Stimulated activated CD8-positive, alpha-beta memory T cell treated with anti-CD3 and anti-CD28 coated beads, Interleukin-4, amount 100 ng/mL, for 24 hours (primary cell): ENCODE data around the gene ASPRV1.
"Not testable (repeated sequence)": the region's sequence is repeated elsewhere in the genome, so short reads cannot be mapped to it uniquely, and the experiment has no call there.

Source experiments
- DNase-seq: peaks from one replicate; pipeline ENCODE4 v3.0.0-alpha.2; 2020; ENCODE audit warnings: low read depth

ASPRV1 gene

DNA sequence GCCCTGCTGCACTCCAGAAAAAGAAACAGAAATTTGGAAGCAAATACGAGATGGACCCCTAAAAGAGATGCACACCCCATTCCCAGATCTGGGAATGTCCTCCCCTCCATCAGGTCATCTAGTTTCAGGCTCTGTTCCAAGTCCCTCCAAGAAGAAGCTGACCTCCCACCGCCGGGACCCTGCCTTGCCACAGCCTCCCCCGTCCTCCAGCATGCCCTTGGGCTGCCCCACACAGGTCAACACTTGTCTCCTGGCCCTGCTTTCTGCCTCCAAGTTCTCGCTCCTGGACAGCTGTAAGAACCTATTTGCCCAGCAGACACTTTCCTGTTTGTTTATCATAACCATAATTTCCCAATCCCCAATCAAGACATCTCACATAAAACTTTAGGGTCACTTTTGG lies 2.0 kb downstream of the ASPRV1 start:
- no peak for DNase-seq

DNA sequence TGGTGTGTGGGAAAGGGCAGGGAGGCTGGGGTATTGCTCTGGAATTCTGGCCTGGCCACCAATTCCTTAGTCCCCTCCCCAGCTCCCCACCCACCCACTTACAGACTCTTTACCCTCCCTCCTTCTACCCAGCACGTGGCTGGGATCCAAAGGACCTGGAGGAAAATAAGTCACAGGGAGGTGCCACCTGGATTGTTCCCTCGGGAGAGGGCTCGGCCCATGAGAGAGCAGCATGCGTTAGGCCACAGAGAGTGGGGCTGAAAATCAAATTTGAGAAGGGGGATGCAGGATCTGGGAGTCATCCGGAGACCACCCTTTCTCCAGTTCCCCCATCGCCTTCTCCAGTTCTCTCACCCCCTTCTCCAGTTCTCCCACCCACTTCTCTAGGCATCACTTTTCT lies 3.0 kb downstream of the ASPRV1 start:
- no peak for DNase-seq

DNA sequence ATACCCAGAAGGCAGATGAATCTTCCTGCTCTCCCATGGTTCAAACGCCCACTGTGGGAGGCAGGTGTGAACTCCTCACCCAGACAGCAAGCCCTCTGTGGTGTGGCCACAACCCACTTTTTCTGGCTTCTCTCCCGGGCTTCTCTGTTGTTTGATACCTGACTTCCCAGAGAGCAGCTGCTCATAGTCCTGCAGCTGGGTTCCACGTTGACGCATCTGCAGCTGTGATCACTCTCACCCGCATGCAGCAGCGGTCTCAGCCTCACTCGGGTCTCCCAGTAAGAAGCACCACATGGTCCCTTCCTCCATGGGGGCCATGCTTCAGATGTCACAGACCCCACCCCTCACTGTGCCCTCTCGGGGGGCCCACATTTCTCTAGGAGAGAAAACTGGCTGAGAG lies 3.5 kb downstream of the ASPRV1 start:
- no peak for DNase-seq

DNA sequence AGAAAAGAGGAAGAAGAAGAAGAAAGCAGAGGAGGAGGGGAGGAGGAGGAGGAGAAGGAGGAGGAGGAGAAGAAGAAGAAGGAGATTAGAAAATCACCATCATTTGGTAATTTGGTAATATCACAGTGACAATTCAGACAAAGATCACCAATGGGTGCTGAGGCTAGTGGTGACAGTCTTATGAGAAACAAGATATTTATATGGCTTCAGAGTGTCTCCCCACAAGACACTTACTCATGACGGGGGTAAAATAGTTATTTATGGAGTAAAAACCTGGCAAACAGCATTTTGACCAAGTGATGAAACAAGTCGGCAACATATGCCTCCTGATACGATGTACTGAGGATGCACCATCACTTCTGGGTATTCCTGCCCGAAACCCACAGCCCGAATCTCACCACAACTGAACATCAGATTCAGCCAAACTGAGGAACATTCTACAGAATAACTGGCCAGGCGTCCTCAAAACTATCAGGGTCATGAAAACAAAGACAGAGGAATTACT lies 4.9 kb downstream of the ASPRV1 start:
- no peak for DNase-seq

DNA sequence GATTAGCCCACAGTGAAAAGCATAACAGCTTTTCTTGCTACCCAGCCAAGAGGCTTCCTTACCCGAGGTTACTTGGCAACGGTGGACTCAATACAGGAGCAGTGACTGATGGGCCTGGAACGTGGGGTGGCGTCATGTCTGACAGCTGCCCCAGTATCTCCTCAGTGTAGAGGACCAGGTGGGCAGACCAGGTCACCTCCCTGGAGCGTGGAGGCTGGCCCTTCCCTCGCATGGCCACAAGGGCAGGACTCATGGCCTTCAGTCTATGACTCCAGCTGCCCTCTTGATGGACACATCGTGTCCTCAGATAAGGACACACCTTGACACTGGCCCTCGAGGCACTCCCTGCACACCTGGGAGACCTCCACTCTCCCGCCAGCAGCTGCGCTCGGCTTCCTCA lies 6.4 kb downstream of the ASPRV1 start:
- DNase-seq: no peak

DNA sequence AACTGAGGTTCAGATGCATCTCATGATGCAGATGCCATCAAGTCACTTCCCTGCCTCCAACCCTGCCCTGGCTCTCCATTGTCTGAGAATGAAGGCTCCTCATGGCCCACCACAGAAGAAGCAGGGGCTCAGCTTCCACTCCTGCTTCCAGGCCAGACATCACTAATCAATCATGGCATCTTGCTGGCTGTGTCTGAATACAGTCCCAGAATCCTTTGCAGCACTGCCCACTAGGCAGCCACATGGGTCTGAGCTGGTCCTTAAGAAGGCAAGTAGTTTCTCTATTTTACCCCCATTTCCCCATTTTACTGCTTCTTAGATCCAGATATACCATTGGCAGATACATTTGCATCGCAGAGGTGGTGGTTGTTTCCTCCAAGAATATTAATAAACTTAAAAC lies 7.3 kb downstream of the ASPRV1 start:
- no peak for DNase-seq

DNA sequence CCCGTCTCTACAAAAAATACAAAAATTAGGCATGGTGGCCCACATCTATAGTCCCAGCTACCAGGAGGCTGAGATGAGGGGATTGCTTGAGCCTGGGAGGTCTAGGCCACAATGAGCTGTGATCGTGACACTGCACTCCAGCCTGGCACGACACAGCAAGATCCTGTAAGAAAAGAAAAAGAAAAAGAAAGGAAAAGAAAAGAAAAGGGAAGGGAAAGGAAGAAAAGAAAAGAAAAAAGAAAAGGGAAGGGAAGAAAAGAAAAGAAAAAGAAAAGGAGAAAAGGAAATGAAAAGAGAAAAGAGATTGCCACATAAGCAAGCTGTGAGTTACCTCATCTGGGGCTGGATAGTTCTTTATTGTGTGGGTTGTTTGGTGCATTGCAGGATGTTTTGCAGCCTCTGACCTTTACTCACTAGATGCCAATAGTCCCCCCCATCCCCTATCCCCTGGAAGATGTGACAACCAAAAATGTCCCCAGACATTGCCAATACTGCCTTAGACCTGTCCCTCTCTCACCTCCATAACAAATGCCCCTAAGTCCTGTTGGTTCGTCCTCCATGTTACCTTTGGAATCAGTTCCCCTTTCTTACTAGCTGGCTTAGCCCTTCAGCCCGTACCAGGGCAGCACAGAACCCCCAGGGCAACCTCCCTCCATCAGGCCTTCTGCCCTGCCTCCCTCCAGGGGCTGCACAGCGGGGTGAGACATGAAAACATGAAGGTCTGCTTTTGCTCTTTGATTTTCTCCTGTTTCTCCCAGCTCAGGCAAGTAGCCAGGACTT lies 8.9 kb downstream of the ASPRV1 start:
- no peak for DNase-seq

DNA sequence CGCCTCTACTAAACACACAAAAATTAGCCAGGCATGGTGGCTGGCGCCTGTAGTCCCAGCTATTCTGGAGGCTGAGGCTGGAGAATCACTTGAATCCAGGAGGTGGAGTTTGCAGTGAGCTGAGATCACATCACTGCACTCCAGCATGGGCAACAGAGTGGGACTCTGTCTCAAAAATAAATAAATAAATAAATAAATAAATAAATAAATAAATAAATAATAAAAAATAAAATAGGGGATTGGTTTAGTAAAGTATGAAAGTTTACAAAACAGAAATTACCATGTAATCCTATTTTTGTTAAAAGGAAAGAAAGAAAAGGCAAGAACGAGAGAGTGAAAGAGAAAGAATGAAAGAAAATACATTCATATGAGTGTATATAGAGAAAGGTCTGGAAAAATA lies 10.8 kb downstream of the ASPRV1 start:
- DNase-seq: not testable (repeated sequence)

DNA sequence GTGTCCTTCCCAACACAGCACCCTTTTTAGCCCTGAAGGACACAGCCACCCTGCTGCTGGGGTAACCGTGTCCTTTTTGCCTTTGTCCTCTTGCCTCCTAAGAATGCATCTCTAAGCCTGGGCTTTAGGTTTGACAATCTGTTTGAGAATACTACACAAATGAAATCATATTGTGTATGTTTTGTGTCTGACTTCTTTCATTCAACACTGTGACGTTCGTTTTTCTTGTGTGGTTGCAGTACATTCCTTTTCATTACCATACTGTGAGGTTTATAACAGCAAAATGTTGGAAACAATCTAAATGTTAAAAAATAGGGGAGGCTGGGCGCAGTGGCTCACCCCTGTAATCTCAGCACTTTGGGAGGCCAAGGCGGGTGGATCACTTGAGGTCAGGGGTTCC lies 11.2 kb downstream of the ASPRV1 start:
- no peak for DNase-seq

DNA sequence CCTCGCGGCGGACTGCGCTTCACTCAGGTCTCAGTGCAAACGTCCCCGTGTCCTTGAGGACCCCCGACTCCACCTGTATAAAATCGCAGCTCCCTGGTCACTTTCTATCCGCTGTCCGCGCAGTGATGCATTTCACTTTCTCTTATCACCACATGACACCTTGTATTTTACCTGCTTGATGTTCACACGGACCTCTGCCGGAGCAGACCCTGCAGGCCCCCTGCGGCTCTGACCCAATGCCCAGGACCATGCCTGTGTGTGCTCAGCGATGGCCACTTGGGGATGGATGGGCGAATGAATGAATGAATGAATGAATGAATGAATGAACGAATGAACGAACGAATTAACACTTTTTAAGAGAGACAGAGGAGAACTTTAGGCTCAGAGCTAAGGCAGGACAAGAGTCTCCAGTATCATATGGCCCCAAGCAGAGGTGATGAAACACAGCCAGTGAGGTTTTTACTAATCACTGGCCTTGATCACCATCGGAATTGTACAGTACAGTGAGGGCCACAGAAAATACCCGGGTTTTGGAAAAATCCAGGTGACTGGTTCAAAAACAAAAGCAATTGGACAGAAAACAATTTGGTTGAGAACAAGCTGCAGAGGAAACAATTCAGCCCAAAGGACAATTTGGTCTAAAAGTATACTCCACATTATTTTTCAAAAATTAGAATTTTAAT lies 12.3 kb downstream of the ASPRV1 start:
- no peak for DNase-seq

DNA sequence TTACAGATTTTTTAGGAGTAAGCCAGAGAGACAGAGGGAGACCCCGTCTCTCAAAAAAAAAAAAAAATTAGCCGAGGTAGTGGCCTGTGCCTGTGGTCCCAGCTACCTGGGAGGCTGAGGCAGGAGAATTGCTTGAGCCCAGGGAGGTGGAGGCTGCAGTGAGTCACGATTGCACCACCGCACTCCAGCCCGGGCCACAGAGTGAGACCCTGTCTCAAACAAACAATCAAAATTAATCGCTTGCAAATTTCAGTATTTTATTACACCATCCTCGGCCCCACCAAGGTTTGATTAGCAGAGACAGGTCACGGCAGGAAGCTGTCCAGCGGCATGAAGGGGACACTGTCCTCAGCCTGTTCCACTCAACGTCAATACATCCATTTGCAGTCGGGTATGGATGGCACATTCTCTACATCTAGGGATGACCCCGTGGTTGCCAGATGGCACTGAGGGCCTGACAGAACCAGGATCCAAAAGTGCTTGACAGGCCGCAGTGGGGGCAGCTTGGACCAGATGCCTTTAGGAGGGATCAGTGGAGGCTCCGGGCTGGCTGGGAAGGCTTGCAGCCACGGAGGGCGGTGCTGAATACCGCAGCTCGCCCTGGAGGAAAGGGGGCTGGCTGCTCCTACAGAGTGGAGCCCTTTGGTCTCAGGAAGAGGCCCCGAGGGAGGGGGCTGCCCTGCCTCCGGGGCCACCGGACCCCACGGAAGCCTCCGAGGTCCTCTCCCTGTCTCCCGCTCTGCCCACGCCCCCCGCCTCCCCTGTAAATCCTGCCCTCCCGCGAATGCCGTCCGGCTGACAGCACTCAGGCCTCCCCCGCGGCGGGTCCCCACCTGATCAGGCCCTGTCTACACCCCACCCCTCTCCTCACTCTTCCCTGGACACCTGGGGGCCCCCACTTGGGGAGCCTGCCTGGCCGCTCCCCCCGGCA lies 13.1 kb downstream of the ASPRV1 start:
- DNase-seq: no peak

DNA sequence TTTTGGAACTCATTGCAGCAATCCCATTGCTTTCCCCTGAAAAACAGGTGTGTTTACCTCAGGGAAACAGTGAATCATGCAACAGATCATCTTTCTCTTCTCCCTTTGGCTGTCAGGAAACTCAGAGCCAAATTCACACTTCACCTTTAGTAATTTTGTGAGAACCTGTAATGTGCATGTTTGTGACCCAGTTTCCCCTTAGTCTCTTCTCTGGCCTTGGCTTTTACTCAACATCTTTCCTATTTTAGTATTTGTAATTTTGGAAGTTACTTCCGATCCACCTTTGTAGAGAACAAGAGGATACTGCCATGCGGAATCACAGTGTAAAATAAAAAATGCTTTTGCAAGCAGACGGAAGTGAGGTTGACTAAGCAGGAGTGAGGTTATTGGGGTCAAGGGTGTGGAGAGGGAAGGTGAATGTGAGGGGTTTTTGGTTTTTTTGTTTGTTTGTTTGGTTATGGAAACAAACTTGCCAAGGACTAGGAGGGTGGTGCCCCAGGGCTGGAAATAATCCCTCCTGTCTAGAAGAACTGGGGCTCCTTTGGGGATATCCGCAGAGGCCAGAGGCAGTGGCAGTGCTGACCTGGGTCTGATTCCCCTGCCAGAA lies 14.0 kb downstream of the ASPRV1 start:
- DNase-seq: no peak

DNA sequence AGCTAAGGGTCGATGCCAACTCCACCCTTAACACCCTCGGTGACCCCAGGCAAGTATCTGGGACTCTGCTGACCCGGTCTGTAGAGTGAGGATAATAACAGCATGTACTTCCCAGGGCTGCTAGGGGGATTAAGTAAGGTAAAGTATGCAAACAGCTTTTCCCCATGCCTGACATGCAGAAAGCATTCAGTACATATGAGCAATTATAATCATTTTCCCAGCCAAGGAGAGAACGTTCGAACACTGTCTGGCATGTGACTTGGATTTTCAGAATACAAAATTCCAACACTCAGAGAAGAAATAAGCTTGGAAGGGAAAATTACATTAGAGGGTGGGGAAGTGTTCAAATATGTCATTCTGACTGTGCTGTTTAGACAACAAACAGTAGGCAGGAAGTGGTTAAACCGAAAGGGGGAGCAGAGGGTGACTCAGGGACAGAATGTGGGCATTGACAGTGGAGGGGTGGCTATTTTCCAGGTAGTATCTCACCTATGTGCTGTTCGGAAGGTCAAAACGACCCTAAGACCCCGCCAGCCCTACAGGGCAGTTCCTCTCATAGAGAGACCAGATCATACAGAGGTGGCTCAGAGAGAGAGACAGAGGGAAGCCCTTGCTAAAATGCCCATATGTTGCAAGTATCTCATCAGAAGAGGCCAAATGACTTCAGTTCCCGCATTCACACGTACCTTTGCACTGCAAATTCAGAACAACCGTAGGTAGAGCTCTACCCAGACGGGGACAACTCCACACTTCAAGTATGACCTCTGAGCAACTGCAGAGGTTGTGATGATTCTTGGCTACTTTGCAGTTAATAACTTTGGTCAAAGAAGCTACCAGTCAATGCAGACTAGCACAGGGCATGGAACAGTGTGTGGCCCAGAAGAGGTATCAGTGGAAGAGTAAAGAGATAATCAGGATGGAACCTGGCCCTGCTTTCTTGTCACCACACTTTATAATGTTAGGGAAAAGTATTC lies 14.8 kb downstream of the ASPRV1 start:
- peak; percentile 19 for DNase-seq

DNA sequence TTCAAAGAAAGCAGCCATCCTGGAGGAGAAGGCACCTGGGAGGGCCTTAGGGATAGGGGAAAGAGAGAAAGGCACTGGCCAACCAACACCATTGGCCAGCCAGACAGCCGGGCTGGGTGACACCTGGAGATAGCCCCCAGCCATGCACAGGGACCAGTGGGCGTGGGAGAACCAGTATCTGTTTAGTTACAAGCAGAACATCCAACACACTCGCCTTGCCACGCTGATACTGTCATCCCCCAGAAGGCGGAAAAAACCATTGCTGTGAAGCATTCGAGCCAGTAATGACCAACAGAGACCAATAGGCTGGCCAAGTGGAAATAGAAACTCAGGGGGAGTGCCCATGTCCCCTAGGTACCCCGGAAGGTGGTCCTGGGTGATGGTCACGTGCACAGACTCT lies 15.5 kb downstream of the ASPRV1 start:
- DNase-seq: no peak

DNA sequence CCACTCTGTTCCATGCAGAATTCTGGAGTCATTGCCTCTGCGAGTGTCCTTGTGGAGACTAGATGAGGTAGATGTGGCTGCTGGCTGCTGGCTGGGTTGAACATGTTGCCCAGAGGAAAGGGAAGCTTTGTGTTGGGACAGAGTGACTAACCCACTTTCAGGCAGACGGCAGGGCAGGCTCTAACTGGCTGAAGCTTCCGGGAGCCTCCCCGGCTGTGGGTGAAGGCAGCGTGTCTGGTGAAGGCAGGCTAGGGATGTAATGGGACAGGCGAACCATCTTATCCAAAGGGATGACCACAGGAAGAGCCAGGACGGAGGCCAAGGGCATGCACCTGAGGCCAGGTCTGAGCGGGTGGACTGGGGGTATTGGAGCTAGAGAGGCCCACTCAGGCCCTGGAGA lies 16.0 kb downstream of the ASPRV1 start:
- DNase-seq: no peak

DNA sequence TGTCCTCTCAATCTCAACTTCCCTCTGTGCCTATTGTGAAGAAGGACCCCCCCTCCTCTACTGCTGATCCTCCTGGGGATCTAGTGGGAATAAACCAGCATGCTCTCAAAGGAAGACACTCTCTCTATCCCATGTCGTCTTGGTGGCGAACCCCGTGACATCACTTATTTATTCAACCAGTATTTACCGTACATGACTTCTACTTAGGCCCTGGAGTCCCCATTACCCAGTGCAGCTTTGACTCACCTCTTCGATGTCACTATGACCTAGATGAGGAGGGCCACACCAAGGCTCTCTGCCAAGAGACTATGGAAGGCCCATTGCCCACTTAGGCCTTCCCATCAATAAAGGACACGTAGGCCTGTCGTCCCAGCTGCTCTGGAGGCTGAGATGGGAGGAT lies 16.7 kb downstream of the ASPRV1 start:
- DNase-seq: no peak

DNA sequence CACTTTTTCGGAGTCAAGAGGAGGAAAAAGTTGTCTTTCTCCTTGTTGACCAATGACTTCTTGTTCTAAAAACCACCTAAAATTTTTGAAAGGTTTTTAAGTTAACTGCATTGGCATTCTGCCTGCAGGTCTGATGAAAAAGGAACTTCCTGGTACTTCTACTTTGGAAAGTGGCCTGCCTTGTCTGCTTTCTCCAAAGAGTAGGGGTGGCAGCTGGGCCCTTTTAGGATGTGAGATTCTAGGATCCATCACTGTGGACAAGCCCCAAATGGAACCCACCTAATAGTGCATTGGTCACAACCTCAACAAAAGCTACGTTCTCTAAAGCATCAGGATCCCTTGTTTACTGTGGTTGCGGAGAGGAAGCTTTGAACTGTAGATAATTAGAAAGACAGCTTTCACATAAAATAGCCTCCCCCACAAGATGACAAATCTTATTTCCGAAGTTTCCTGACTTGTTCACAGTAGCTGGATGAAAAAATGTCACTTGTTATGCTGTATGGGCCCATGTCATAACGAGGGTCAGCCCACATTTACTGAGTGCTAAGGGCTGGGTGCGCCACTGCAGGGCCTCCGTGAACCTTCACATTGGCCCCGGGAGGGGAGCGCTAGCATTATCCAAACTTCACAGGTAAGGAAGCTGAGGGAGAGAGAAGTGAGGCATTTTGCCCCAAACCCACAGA lies 17.4 kb downstream of the ASPRV1 start:
- DNase-seq: no peak

DNA sequence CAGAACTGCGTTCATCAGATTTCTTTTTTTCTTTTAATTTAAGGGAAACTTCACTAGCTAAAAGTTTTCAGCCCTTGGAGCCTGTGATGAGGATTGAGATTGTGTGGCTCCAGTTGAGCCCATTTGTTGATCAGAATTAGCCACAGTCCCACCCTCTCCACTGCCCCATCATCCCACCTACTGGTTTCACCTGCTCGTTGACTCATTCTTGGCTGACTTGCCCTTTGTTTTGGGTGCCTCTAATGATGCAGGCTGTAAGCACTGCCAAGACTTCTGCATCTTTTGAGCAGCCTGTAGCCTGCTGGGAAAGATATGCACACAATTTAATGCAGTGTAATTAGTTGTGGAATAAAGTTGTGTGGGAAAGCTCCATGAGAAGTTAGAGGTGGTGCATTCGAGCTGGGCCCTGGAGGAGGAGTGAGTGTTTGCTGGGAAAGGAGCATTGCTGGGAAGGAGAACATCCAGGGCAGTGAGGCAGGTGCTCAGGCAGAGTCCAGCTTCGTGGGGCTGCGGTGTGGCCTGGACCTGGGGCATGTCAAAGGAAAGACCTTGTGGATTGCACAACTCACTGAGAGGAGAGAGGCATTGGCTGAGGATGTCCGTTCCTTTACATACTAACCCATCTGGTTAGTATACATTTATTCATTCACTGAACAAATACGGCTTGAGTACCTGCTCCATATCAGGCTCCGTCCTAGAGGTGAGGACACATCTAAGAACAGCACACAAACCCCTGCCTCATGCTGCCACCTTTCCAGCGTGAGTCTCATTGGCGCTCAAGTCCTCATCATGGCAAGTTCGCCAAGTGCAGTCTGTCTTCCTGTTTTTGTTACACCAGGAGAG lies 18.2 kb downstream of the ASPRV1 start:
- no peak for DNase-seq

DNA sequence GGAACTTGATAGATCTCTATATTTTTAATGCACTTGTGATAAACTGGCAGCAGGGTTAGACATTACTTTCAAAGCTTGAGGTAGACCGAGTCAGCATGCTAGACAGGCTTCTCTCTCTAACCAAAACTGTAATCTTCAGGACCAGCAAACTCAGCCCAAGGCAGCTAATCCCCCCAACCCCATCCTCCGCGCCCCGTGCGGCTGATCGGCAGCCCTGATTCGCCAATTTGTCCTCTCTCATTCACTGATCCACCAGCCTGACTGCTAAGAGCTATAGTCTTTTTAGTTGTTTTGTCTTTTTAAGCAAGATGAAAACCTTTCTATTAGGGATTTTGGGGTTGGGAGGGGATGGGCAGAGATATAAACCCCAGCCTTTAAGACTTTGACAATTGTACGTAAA lies 20.7 kb downstream of the ASPRV1 start:
- no peak for DNase-seq
